ENCODE measurements around the gene WBP2. TPM values are rescaled to one million over a fixed set of nuclear protein-coding genes. Genes with fewer than 3 reads are reported as not detected.

Gene WBP2
- total and polyA plus RNA-seq, 2 of the 13 experiments (the other 11 are each of a cell fraction or from before 2014, with no cell fraction given): 29.2 to 29.5 TPM

- TF ChIP-seq, protein P1, sequence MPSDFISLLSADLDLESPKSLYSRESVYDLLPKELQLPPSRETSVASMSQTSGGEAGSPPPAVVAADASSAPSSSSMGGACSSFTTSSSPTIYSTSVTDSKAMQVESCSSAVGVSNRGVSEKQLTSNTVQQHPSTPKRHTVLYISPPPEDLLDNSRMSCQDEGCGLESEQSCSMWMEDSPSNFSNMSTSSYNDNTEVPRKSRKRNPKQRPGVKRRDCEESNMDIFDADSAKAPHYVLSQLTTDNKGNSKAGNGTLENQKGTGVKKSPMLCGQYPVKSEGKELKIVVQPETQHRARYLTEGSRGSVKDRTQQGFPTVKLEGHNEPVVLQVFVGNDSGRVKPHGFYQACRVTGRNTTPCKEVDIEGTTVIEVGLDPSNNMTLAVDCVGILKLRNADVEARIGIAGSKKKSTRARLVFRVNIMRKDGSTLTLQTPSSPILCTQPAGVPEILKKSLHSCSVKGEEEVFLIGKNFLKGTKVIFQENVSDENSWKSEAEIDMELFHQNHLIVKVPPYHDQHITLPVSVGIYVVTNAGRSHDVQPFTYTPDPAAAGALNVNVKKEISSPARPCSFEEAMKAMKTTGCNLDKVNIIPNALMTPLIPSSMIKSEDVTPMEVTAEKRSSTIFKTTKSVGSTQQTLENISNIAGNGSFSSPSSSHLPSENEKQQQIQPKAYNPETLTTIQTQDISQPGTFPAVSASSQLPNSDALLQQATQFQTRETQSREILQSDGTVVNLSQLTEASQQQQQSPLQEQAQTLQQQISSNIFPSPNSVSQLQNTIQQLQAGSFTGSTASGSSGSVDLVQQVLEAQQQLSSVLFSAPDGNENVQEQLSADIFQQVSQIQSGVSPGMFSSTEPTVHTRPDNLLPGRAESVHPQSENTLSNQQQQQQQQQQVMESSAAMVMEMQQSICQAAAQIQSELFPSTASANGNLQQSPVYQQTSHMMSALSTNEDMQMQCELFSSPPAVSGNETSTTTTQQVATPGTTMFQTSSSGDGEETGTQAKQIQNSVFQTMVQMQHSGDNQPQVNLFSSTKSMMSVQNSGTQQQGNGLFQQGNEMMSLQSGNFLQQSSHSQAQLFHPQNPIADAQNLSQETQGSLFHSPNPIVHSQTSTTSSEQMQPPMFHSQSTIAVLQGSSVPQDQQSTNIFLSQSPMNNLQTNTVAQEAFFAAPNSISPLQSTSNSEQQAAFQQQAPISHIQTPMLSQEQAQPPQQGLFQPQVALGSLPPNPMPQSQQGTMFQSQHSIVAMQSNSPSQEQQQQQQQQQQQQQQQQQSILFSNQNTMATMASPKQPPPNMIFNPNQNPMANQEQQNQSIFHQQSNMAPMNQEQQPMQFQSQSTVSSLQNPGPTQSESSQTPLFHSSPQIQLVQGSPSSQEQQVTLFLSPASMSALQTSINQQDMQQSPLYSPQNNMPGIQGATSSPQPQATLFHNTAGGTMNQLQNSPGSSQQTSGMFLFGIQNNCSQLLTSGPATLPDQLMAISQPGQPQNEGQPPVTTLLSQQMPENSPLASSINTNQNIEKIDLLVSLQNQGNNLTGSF (CRISPR knock-in tag; IDR thresholded peaks at IDR 0.05): no peak
- peak; percentile 77; the same call in 1 of the 2 replicates for TF ChIP-seq KDM4B (CRISPR knock-in tag; IDR thresholded peaks at IDR 0.05)
- TF ChIP-seq AGO1 (IDR thresholded peaks at IDR 0.05; ENCODE audit: low read depth, low read length, poor library complexity, severe bottlenecking): peak; percentile 90
- TF ChIP-seq NPAS2 (CRISPR knock-in tag; IDR thresholded peaks at IDR 0.05; ENCODE audit: borderline replicate concordance): no peak
- peak; percentile 68 for TF ChIP-seq ZGPAT (CRISPR knock-in tag; IDR thresholded peaks at IDR 0.05)
- TF ChIP-seq SRSF4 (IDR thresholded peaks at IDR 0.05; ENCODE audit: low read depth, low read length, poor library complexity, severe bottlenecking): no peak
- no peak for TF ChIP-seq ZMAT5 (CRISPR knock-in tag; IDR thresholded peaks at IDR 0.05; ENCODE audit: borderline replicate concordance, low read depth)
- TF ChIP-seq, protein P2, sequence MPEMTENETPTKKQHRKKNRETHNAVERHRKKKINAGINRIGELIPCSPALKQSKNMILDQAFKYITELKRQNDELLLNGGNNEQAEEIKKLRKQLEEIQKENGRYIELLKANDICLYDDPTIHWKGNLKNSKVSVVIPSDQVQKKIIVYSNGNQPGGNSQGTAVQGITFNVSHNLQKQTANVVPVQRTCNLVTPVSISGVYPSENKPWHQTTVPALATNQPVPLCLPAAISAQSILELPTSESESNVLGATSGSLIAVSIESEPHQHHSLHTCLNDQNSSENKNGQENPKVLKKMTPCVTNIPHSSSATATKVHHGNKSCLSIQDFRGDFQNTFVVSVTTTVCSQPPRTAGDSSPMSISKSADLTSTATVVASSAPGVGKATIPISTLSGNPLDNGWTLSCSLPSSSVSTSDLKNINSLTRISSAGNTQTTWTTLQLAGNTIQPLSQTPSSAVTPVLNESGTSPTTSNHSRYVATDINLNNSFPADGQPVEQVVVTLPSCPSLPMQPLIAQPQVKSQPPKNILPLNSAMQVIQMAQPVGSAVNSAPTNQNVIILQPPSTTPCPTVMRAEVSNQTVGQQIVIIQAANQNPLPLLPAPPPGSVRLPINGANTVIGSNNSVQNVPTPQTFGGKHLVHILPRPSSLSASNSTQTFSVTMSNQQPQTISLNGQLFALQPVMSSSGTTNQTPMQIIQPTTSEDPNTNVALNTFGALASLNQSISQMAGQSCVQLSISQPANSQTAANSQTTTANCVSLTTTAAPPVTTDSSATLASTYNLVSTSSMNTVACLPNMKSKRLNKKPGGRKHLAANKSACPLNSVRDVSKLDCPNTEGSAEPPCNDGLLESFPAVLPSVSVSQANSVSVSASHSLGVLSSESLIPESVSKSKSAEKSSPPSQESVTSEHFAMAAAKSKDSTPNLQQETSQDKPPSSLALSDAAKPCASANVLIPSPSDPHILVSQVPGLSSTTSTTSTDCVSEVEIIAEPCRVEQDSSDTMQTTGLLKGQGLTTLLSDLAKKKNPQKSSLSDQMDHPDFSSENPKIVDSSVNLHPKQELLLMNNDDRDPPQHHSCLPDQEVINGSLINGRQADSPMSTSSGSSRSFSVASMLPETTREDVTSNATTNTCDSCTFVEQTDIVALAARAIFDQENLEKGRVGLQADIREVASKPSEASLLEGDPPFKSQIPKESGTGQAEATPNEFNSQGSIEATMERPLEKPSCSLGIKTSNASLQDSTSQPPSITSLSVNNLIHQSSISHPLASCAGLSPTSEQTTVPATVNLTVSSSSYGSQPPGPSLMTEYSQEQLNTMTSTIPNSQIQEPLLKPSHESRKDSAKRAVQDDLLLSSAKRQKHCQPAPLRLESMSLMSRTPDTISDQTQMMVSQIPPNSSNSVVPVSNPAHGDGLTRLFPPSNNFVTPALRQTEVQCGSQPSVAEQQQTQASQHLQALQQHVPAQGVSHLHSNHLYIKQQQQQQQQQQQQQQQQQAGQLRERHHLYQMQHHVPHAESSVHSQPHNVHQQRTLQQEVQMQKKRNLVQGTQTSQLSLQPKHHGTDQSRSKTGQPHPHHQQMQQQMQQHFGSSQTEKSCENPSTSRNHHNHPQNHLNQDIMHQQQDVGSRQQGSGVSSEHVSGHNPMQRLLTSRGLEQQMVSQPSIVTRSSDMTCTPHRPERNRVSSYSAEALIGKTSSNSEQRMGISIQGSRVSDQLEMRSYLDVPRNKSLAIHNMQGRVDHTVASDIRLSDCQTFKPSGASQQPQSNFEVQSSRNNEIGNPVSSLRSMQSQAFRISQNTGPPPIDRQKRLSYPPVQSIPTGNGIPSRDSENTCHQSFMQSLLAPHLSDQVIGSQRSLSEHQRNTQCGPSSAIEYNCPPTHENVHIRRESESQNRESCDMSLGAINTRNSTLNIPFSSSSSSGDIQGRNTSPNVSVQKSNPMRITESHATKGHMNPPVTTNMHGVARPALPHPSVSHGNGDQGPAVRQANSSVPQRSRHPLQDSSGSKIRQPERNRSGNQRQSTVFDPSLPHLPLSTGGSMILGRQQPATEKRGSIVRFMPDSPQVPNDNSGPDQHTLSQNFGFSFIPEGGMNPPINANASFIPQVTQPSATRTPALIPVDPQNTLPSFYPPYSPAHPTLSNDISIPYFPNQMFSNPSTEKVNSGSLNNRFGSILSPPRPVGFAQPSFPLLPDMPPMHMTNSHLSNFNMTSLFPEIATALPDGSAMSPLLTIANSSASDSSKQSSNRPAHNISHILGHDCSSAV (CRISPR knock-in tag; IDR thresholded peaks at IDR 0.05; ENCODE audit: borderline replicate concordance): no peak
- TF ChIP-seq ZFY (CRISPR knock-in tag; IDR thresholded peaks at IDR 0.05): peak; percentile 38; the same call in 1 of the 2 replicates
- TF ChIP-seq THAP7 (CRISPR knock-in tag; IDR thresholded peaks at IDR 0.05): no peak
These were observed 36.7 kb upstream of the WBP2 start (continued) for GRCh38 chr17:75891605-75892555.

Data from HepG2 (cell line).